Panc1 (cell line): ENCODE measurements around the gene FMR1. TPM values are rescaled to one million over a fixed set of nuclear protein-coding genes. Genes with fewer than 3 reads are reported as not detected.

Experiments
- ATAC-seq: fragments of 200-7000 bp; cut with Tn5 transposase; 2 replicates; pipeline ENCODE4 v1.9.1; 2020; ENCODE audit warnings: mild to moderate bottlenecking, moderate library complexity
- BruUV-seq: library from RNA; stranded (reverse); fragments of 400-500 nt; replicated peaks from 2 replicates; lab custom pipeline; 2021; lab: Mats Ljungman, UMichigan
- CTCF ChIA-PET: fragments of 300-600 bp; sonication (Branson Sonifier 250); formaldehyde crosslinking; loops from one replicate; lab custom pipeline; 2022; ENCODE audit warnings: antibody characterized with exemption; lab: Charles Lee
- POLR2A ChIA-PET: fragments of 300-600 bp; sonication (Branson Sonifier 250); formaldehyde crosslinking; loops from one replicate; lab custom pipeline; 2022; ENCODE audit warnings: antibody characterized with exemption; lab: Charles Lee
- DNase-seq: peaks from one replicate; pipeline ENCODE4 v3.0.0-alpha.2; 2010; ENCODE audit warnings: low read depth, low spot score
- H3K27ac ChIP-seq: 2 replicates; pipeline ENCODE4 v1.5.1; 2011; ENCODE audit warnings: mild to moderate bottlenecking, low read length, inconsistent platforms
- H3K27me3 ChIP-seq: fragments of 200-500 bp; sonication (Bioruptor generic); 2 replicates; pipeline ENCODE4 v1.6.0; 2014; ENCODE audit warnings: low read length, inconsistent platforms; ENCODE audit not compliant: control insufficient read depth, insufficient read depth
- H3K36me3 ChIP-seq: fragments of 200-500 bp; sonication (Bioruptor generic); 2 replicates; pipeline ENCODE4 v1.5.1; 2014; ENCODE audit warnings: inconsistent platforms, mild to moderate bottlenecking, low read length, moderate library complexity; ENCODE audit not compliant: control insufficient read depth, insufficient read depth
- H3K4me1 ChIP-seq: 2 replicates; pipeline ENCODE4 v1.5.1; 2011; ENCODE audit warnings: inconsistent platforms, mild to moderate bottlenecking, low read length, moderate library complexity; ENCODE audit not compliant: control insufficient read depth, insufficient read depth
- H3K4me3 ChIP-seq, 2 experiments: 2 replicates each; pipeline ENCODE4 v1.5.1; 2011 to 2012; ENCODE audit warnings: low read depth in 2 of 2, low read length in 2 of 2, mild to moderate bottlenecking in 2 of 2, inconsistent platforms in 1 of 2, moderate library complexity in 1 of 2
- H3K9me3 ChIP-seq: fragments of 200-500 bp; sonication (Bioruptor generic); 2 replicates; pipeline ENCODE4 v1.5.1; 2014; ENCODE audit warnings: low read depth, mild to moderate bottlenecking, inconsistent platforms, low read length, moderate library complexity; ENCODE audit not compliant: control insufficient read depth, insufficient read depth
- CTCF ChIP-seq: fragments of 450-650 bp; IDR thresholded peaks from 2 replicates; pipeline ENCODE4 v1.5.1; 2017; ENCODE audit warnings: mild to moderate bottlenecking
- POLR2AphosphoS5 ChIP-seq: IDR thresholded peaks from 2 replicates; pipeline ENCODE4 v1.6.1; 2012; ENCODE audit warnings: mild to moderate bottlenecking, low read depth, low read length, moderate library complexity
- REST ChIP-seq, 2 experiments: IDR thresholded peaks; 2 replicates each; pipeline ENCODE4 v1.6.1; 2011 to 2012; ENCODE audit warnings: low read depth in 2 of 2, control low read depth in 1 of 2, low read length in 1 of 2, mild to moderate bottlenecking in 1 of 2, moderate library complexity in 1 of 2; ENCODE audit not compliant: insufficient read depth in 1 of 2
- SIN3A ChIP-seq: IDR thresholded peaks from 2 replicates; pipeline ENCODE4 v1.6.1; 2012; ENCODE audit warnings: low read depth, mild to moderate bottlenecking, low read length, moderate library complexity, borderline replicate concordance; ENCODE audit not compliant: insufficient read depth
- TCF7L2 ChIP-seq: IDR thresholded peaks from 2 replicates; pipeline ENCODE4 v1.6.1; 2011; ENCODE audit warnings: mild to moderate bottlenecking, low read depth, low read length, inconsistent platforms
- in situ Hi-C: cut with HindIII; loops from 2 replicates; pipeline ENCODE4 v1.10.0; 2016; ENCODE audit warnings: low sequenced_read_pairs, low pct_unique_long_range_greater_than_20kb
- intact Hi-C: fragments of 100-400 bp; cut with micrococcal nuclease; formaldehyde crosslinking; loops from one replicate; pipeline ENCODE4 v1.10.0; 2022; ENCODE audit not compliant: unreplicated experiment
- total RNA-seq: library from RNA; stranded (reverse); gene quantifications from one replicate; pipeline ENCODE4 v1.2.1, GENCODE V29; 2021; ENCODE audit not compliant: unreplicated experiment

FMR1 gene
- total RNA-seq, 1 experiment from 2014 or later: 68.9 TPM

GRCh38 chrX:147948531-147948930 is 36.8 kb downstream of the FMR1 start:
- ATAC-seq (no peak), DNase-seq (no peak)
- Histone ChIP-seq H3K4me1 (no peaks in the 10 kb centered on the region), H3K36me3 (peaks cover 18% of the 10 kb centered on the region), H3K27ac (no peak overlapping the region), H3K4me3 (no peak overlapping the region), H3K27me3 (no peaks in the 10 kb centered on the region), H3K9me3 (no peaks in the 10 kb centered on the region)
- ChIA-PET CTCF (no interaction called here), POLR2A (no interaction called here)
- BruUV-seq: no TSS peak
- no peak for TF ChIP-seq POLR2AphosphoS5
- no peak for TF ChIP-seq SIN3A
- TF ChIP-seq TCF7L2: no peak
- no peak for TF ChIP-seq CTCF
- TF ChIP-seq REST (IDR thresholded peaks at IDR 0.05; ENCODE audit: insufficient read depth in 1 of 2, low read depth in 2 of 2, low read length in 1 of 2): no peak
- intact Hi-C loops (no loop called here), in situ Hi-C loops (no loop called here)

GRCh38 chrX:147950352-147950751 is 38.6 kb downstream of the FMR1 start:
- Histone ChIP-seq H3K36me3 (peaks cover 16% of the 10 kb centered on the region), H3K27ac (no peak overlapping the region), H3K27me3 (no peaks in the 10 kb centered on the region), H3K9me3 (no peaks in the 10 kb centered on the region), H3K4me1 (no peaks in the 10 kb centered on the region), H3K4me3 (no peak overlapping the region)
- intact Hi-C loops: no loop called here
- in situ Hi-C loops: no loop called here
- CTCF ChIA-PET: no interaction called here
- ATAC-seq (no peak), DNase-seq (no peak)
- TF ChIP-seq POLR2AphosphoS5 (no peak), TCF7L2 (no peak), SIN3A (no peak), REST (IDR thresholded peaks at IDR 0.05; ENCODE audit: insufficient read depth in 1 of 2, low read depth in 2 of 2, low read length in 1 of 2) (no peak), CTCF (no peak)
- POLR2A ChIA-PET: no interaction called here
- BruUV-seq: no TSS peak
